Measurements from ENCODE around the gene ETFB. TPM values are rescaled to one million over a fixed set of nuclear protein-coding genes. Genes with fewer than 3 reads are reported as not detected.
"Not testable (repeated sequence)": the region's sequence is repeated elsewhere in the genome, so short reads cannot be mapped to it uniquely, and the experiment has no call there.

ETFB gene
- total RNA-seq, 1 experiment from 2014 or later: 66.2 TPM

- TF ChIP-seq, protein P1, sequence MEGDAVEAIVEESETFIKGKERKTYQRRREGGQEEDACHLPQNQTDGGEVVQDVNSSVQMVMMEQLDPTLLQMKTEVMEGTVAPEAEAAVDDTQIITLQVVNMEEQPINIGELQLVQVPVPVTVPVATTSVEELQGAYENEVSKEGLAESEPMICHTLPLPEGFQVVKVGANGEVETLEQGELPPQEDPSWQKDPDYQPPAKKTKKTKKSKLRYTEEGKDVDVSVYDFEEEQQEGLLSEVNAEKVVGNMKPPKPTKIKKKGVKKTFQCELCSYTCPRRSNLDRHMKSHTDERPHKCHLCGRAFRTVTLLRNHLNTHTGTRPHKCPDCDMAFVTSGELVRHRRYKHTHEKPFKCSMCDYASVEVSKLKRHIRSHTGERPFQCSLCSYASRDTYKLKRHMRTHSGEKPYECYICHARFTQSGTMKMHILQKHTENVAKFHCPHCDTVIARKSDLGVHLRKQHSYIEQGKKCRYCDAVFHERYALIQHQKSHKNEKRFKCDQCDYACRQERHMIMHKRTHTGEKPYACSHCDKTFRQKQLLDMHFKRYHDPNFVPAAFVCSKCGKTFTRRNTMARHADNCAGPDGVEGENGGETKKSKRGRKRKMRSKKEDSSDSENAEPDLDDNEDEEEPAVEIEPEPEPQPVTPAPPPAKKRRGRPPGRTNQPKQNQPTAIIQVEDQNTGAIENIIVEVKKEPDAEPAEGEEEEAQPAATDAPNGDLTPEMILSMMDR (IDR thresholded peaks at IDR 0.05): no peak
- TF ChIP-seq TCF7L2 (IDR thresholded peaks at IDR 0.05; ENCODE audit: low read depth, low read length) (no peak), POLR2AphosphoS5 (IDR thresholded peaks at IDR 0.05; ENCODE audit: low read depth, low read length) (no peak), SIN3A (IDR thresholded peaks at IDR 0.05; ENCODE audit: borderline replicate concordance, insufficient read depth, low read depth, low read length) (no peak)
- intact Hi-C loops (cut with micrococcal nuclease; ENCODE audit: unreplicated experiment): no loop called here
- H3K27me3 ChIP-seq (ENCODE audit: control insufficient read depth, insufficient read depth, low read length): no peaks in the 10 kb centered on the region
- ATAC-seq (no peak), DNase-seq (ENCODE audit: low read depth, low spot score) (no peak)
- POLR2A ChIA-PET: no interaction called here
- CTCF ChIA-PET: no interaction called here
- no peak overlapping the region for H3K4me3 ChIP-seq (ENCODE audit: low read depth in 2 of 2, low read length in 2 of 2)
- BruUV-seq (replicated peaks): no TSS peak
- no peak overlapping the region for H3K27ac ChIP-seq (ENCODE audit: low read length)
- H3K36me3 ChIP-seq (ENCODE audit: control insufficient read depth, insufficient read depth, low read length): no peaks in the 10 kb centered on the region; the same call in 1 of the 2 replicates
- no peaks in the 10 kb centered on the region for H3K4me1 ChIP-seq (ENCODE audit: control insufficient read depth, insufficient read depth, low read length)
- in situ Hi-C loops (cut with HindIII; ENCODE audit: low pct_unique_long_range_greater_than_20kb, low sequenced_read_pairs): no loop called here
- H3K9me3 ChIP-seq (ENCODE audit: control insufficient read depth, insufficient read depth, low read depth, low read length): no peaks in the 10 kb centered on the region
Observed at GRCh38 chr19:51402117-51402516, 35.9 kb upstream of the ETFB start.

GRCh38 chr19:51399936-51400335 is 33.7 kb upstream of the ETFB start:
- H3K4me3 ChIP-seq (ENCODE audit: low read depth in 2 of 2, low read length in 2 of 2); H3K27me3 ChIP-seq (ENCODE audit: control insufficient read depth, insufficient read depth, low read length); intact Hi-C loops (cut with micrococcal nuclease; ENCODE audit: unreplicated experiment); DNase-seq (ENCODE audit: low read depth, low spot score); CTCF ChIA-PET; H3K36me3 ChIP-seq (ENCODE audit: control insufficient read depth, insufficient read depth, low read length); POLR2A ChIA-PET; H3K9me3 ChIP-seq (ENCODE audit: control insufficient read depth, insufficient read depth, low read depth, low read length); BruUV-seq (replicated peaks); H3K4me1 ChIP-seq (ENCODE audit: control insufficient read depth, insufficient read depth, low read length); H3K27ac ChIP-seq (ENCODE audit: low read length); ATAC-seq; in situ Hi-C loops (cut with HindIII; ENCODE audit: low pct_unique_long_range_greater_than_20kb, low sequenced_read_pairs): not testable (repeated sequence)

GRCh38 chr19:51399231-51399630 is 33.0 kb upstream of the ETFB start:
- no peak overlapping the region for H3K27ac ChIP-seq (ENCODE audit: low read length)
- ATAC-seq: no peak
- POLR2A ChIA-PET: no interaction called here
- BruUV-seq (replicated peaks): no TSS peak
- no peaks in the 10 kb centered on the region; the same call in 1 of the 2 replicates for H3K36me3 ChIP-seq (ENCODE audit: control insufficient read depth, insufficient read depth, low read length)
- CTCF ChIA-PET: no interaction called here
- TF ChIP-seq, protein P1 (IDR thresholded peaks at IDR 0.05): no peak
- TF ChIP-seq REST (IDR thresholded peaks at IDR 0.05; ENCODE audit: insufficient read depth in 1 of 2, low read depth in 2 of 2, low read length in 1 of 2) (no peak), SIN3A (IDR thresholded peaks at IDR 0.05; ENCODE audit: borderline replicate concordance, insufficient read depth, low read depth, low read length) (no peak)
- H3K27me3 ChIP-seq (ENCODE audit: control insufficient read depth, insufficient read depth, low read length): no peaks in the 10 kb centered on the region
- in situ Hi-C loops (cut with HindIII; ENCODE audit: low pct_unique_long_range_greater_than_20kb, low sequenced_read_pairs) (no loop called here), intact Hi-C loops (cut with micrococcal nuclease; ENCODE audit: unreplicated experiment) (no loop called here)
- H3K9me3 ChIP-seq (ENCODE audit: control insufficient read depth, insufficient read depth, low read depth, low read length): no peaks in the 10 kb centered on the region
- H3K4me3 ChIP-seq (ENCODE audit: low read depth in 2 of 2, low read length in 2 of 2): no peak overlapping the region
- no peak for DNase-seq (ENCODE audit: low read depth, low spot score)
- no peaks in the 10 kb centered on the region; the same call in 1 of the 2 replicates for H3K4me1 ChIP-seq (ENCODE audit: control insufficient read depth, insufficient read depth, low read length)

Data from Panc1 (cell line).